Smooth muscle cell (in vitro differentiated cells): ENCODE data around the gene GPR179. TPM values are rescaled to one million over a fixed set of nuclear protein-coding genes. Genes with fewer than 3 reads are reported as not detected.

Source experiments
- DNase-seq: peaks from one replicate; lab custom pipeline; 2025; ENCODE audit not compliant: unreplicated experiment; lab: John Stamatoyannopoulos, UW
- H2AFZ ChIP-seq: fragments of 200-600 bp; sonication (generic); 2 replicates; pipeline ENCODE4 v1.6.0; 2016; ENCODE audit warnings: antibody characterized with exemption, low read depth, mild to moderate bottlenecking
- H3F3A ChIP-seq: fragments of 200-600 bp; sonication (generic); 2 replicates; pipeline ENCODE4 v1.6.0; 2017; ENCODE audit warnings: antibody characterized with exemption, low read depth
- H3K27ac ChIP-seq: fragments of 200-600 bp; sonication (generic); 2 replicates; pipeline ENCODE4 v1.5.1; 2016; ENCODE audit warnings: low read depth, mild to moderate bottlenecking
- H3K27me3 ChIP-seq: fragments of 200-600 bp; sonication (generic); 2 replicates; pipeline ENCODE4 v1.6.1; 2016; ENCODE audit warnings: low read depth, mild to moderate bottlenecking
- H3K36me3 ChIP-seq: fragments of 200-600 bp; sonication (generic); 2 replicates; pipeline ENCODE4 v1.5.1; 2016; ENCODE audit warnings: low read depth
- H3K4me1 ChIP-seq: fragments of 200-600 bp; sonication (generic); 2 replicates; pipeline ENCODE4 v1.5.1; 2016; ENCODE audit warnings: low read depth
- H3K4me2 ChIP-seq: fragments of 200-600 bp; sonication (generic); 2 replicates; pipeline ENCODE4 v1.6.0; 2016; ENCODE audit warnings: mild to moderate bottlenecking
- H3K4me3 ChIP-seq: fragments of 200-600 bp; sonication (generic); 2 replicates; pipeline ENCODE4 v1.5.1; 2016; ENCODE audit warnings: mild to moderate bottlenecking
- H3K79me2 ChIP-seq: fragments of 200-600 bp; sonication (generic); 2 replicates; pipeline ENCODE4 v1.6.0; 2016; ENCODE audit warnings: low read depth, mild to moderate bottlenecking
- H3K9ac ChIP-seq: fragments of 200-600 bp; sonication (generic); 2 replicates; pipeline ENCODE4 v1.6.0; 2016; ENCODE audit warnings: low read depth
- H3K9me3 ChIP-seq: fragments of 200-600 bp; sonication (generic); replicated peaks from 2 replicates; pipeline ENCODE4 v1.5.1; 2016; ENCODE audit warnings: low read depth
- H4K20me1 ChIP-seq: fragments of 200-600 bp; sonication (generic); 2 replicates; pipeline ENCODE4 v1.6.0; 2016; ENCODE audit warnings: low read depth
- CTCF ChIP-seq: fragments of 200-600 bp; sonication (generic); IDR thresholded peaks from 2 replicates; pipeline ENCODE4 v1.5.1; 2017; ENCODE audit warnings: borderline replicate concordance, mild to moderate bottlenecking, antibody characterized with exemption; ENCODE audit not compliant: insufficient read depth, poor library complexity, severe bottlenecking
- WGBS: methylation state at CpG from one replicate; pipeline ENCODE4 v1.1.7; 2016; ENCODE audit warnings: low lambda C conversion rate; 5-methylcytosine and 5-hydroxymethylcytosine counted together
- polyA plus RNA-seq: library from polyadenylated mRNA; unstranded; fragments of >200 nt; fragmentation: Nextera tagmentation; extraction: Ambion mirVana; gene quantifications from 2 replicates; pipeline ENCODE4 v1.2.1, GENCODE V29; 2016
- total RNA-seq: library from RNA; depleted of rRNA; stranded (reverse); fragments of >200 nt; gene quantifications from 2 replicates; pipeline ENCODE4 v1.2.3, GENCODE V29; 2014

Gene GPR179
- total and polyA plus RNA-seq, 2 experiments from 2014 or later, result not detected

- no peak overlapping the region for H3K4me3 ChIP-seq
- DNase-seq, result no peak
- H3K4me1 ChIP-seq, result peaks cover 9% of the 10 kb centered on the region
- no peak overlapping the region for H3K27ac ChIP-seq
- TF ChIP-seq CTCF, result no peak
- peaks cover 99% of the 10 kb centered on the region for H4K20me1 ChIP-seq
- no peaks in the 10 kb centered on the region for H3K9me3 ChIP-seq
- no peak overlapping the region for H3K9ac ChIP-seq
- no peaks in the 10 kb centered on the region for H3K27me3 ChIP-seq
- H2AFZ ChIP-seq, result no peak overlapping the region
- no peaks in the 10 kb centered on the region for H3K36me3 ChIP-seq
- H3K4me2 ChIP-seq, result no peak overlapping the region
- peaks cover 67% of the 10 kb centered on the region for H3K79me2 ChIP-seq
- 83% methylated on average over 9 of the region's 9 CpGs for WGBS
- H3F3A ChIP-seq, result no peaks in the 10 kb centered on the region
These were observed 15.1 kb upstream of the GPR179 start for GRCh38 chr17:38358586-38359513.

GRCh38 chr17:38357486-38358123 is 13.8 kb upstream of the GPR179 start:
- Histone ChIP-seq H3K27ac (no peak overlapping the region), H4K20me1 (peaks cover 99% of the 10 kb centered on the region), H3K9ac (no peak overlapping the region), H3K4me1 (peaks cover 17% of the 10 kb centered on the region), H3F3A (no peaks in the 10 kb centered on the region), H3K27me3 (no peaks in the 10 kb centered on the region), H3K79me2 (peaks cover 80% of the 10 kb centered on the region), H2AFZ (no peak overlapping the region), H3K9me3 (no peaks in the 10 kb centered on the region), H3K36me3 (no peaks in the 10 kb centered on the region), H3K4me3 (no peak overlapping the region), H3K4me2 (no peak overlapping the region)
- WGBS, result 93% methylated on average over 2 of the region's 2 CpGs
- no peak for DNase-seq
- no peak for TF ChIP-seq CTCF

GRCh38 chr17:38355251-38355650 is 11.5 kb upstream of the GPR179 start:
- Histone ChIP-seq H3K27ac (no peak overlapping the region), H2AFZ (no peak overlapping the region), H3K4me3 (no peak overlapping the region), H3K9ac (no peak overlapping the region), H3K4me2 (no peak overlapping the region), H3K36me3 (no peaks in the 10 kb centered on the region), H3K4me1 (peaks cover 17% of the 10 kb centered on the region), H3K27me3 (no peaks in the 10 kb centered on the region), H3K9me3 (no peaks in the 10 kb centered on the region), H3K79me2 (peaks cover 78% of the 10 kb centered on the region), H3F3A (no peaks in the 10 kb centered on the region), H4K20me1 (peaks cover 78% of the 10 kb centered on the region)
- no peak for DNase-seq
- TF ChIP-seq CTCF, result no peak
- 92% methylated on average over 4 of the region's 4 CpGs for WGBS
